Gastrocnemius medialis (tissue), 4 donors: ENCODE data around the gene MED17.

Experiments used
- POLR2A ChIP-seq, 2 donors: fragments of 450-650 bp; IDR thresholded peaks; one replicate each; pipeline ENCODE4 v1.6.1; 2017; ENCODE audit warnings: antibody characterized with exemption in 2 of 2, mild to moderate bottlenecking in 2 of 2, moderate library complexity in 2 of 2
- TF ChIP-seq, protein P1 (sequence below), 5 experiments: fragments of 450-650 bp in 3 of 5; fragments of 200-600 bp in 2 of 5; sonication (generic) in 2 of 5; IDR thresholded peaks in 4 of 5; conservative IDR thresholded peaks in 1 of 5; 1 replicate in 4 of 5; 2 replicates in 1 of 5; pipeline ENCODE4 v1.5.1; 2016 to 2019; ENCODE audit warnings: antibody characterized with exemption in 5 of 5, mild to moderate bottlenecking in 3 of 5, moderate library complexity in 3 of 5

DNA sequence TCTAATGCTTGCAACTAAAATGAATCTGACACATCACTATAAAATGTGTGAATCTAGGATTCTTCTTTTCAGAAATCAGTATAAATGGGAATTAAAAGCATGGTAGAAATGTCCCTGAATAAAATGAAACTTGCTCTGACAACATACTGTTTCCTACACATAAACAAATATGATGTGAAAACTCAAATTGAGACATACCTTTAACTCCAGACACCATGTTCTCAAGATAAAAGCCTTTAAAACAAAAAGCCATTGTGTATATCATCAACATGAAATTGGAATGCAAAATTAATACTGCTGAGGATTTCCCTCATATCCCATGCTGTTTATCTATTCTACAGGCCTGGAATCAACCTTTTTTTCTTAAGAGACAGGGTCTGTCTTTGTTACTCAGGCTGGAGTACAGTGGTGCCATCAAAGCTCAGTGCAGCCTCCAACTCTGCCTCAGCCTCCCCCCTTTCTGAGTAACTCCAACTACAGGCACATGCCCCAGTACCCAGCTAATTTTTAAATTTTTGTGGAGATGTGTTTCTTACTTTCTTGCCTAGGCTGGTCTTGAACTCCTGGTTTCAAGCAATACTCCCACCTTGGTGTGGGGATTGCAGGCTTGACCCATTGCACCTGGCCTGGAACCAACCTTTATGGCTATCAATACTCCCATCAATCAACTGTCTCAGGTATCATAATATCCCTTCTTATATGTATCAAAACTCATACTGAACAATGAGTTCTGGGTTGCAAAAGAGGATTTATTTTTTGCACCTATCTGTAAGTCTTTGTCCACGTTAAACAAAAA, 49.5 kb upstream of the MED17 start:
- TF ChIP-seq, protein P1, sequence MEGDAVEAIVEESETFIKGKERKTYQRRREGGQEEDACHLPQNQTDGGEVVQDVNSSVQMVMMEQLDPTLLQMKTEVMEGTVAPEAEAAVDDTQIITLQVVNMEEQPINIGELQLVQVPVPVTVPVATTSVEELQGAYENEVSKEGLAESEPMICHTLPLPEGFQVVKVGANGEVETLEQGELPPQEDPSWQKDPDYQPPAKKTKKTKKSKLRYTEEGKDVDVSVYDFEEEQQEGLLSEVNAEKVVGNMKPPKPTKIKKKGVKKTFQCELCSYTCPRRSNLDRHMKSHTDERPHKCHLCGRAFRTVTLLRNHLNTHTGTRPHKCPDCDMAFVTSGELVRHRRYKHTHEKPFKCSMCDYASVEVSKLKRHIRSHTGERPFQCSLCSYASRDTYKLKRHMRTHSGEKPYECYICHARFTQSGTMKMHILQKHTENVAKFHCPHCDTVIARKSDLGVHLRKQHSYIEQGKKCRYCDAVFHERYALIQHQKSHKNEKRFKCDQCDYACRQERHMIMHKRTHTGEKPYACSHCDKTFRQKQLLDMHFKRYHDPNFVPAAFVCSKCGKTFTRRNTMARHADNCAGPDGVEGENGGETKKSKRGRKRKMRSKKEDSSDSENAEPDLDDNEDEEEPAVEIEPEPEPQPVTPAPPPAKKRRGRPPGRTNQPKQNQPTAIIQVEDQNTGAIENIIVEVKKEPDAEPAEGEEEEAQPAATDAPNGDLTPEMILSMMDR (IDR thresholded peaks at IDR 0.05 in 4 of 5, conservative IDR thresholded peaks at IDR 0.05 in 1 of 5): no peak
- no peak for TF ChIP-seq POLR2A (IDR thresholded peaks at IDR 0.05)
